ENCODE data around the gene CFC1B.
"Not testable (repeated sequence)": the region's sequence is repeated elsewhere in the genome, so short reads cannot be mapped to it uniquely, and the experiment has no call there.

Gene CFC1B

DNA sequence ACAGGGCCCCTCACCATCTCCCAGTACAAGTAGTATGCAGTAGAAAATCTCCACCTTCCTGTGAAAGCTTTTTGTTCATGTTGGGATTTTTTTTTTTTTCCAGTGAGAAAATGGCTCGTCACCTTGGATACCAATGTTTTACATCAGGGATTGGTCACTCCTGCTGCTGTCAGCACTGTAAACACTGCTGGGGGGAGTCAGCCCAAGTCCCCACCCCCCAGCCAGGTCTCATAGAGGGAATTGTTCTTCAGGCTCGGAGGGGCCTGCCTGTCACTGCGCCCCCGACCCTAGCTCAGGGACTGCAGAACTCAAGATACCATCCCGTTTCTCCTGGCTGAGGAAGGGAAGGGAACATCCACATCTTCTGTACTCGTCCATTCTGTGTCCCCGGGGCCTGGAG lies at the start of gene CFC1B:
Gene CFC1B (plus strand): TSS at position 231 of the 400 bp plus-strand sequence. CDS start 263 bp downstream, outside the sequence.
- H3K27ac ChIP-seq, H3K4me3 ChIP-seq: not testable (repeated sequence)

GRCh38 chr2:130491073-130491472 lies 29.9 kb upstream of the CFC1B start:
- H3K4me3 ChIP-seq, H3K27ac ChIP-seq: not testable (repeated sequence)

DNA sequence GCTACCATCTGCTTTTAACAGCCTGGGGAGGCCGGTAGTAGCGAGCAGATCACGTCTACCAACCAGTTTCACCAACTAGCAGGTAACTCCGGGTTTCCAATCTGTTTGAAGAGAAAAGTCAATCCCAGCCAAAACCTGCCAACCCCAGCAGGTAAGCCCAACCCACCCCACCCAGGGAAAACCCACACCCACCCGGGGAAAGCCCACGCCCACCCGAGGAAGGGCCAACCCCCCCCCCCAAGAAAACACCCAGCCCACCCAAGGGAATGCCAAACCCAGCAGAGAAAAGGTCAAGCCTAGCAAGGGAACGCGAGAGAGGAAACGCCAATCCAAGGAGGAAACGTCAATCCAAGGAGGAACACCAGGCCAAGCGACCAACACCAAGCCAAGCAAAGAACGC lies 11.8 kb upstream of the CFC1B start, which contains the start of gene POTEI:
Gene POTEI (minus strand): TSS at position 101 of the 400 bp plus-strand sequence. CDS start 93 bp downstream, at position 8.
- not testable (repeated sequence) for H3K27ac ChIP-seq, H3K4me3 ChIP-seq

GRCh38 chr2:130510807-130511746 lies 9.9 kb upstream of the CFC1B start:
- H3K4me3 ChIP-seq, H3K27ac ChIP-seq: not testable (repeated sequence)

DNA sequence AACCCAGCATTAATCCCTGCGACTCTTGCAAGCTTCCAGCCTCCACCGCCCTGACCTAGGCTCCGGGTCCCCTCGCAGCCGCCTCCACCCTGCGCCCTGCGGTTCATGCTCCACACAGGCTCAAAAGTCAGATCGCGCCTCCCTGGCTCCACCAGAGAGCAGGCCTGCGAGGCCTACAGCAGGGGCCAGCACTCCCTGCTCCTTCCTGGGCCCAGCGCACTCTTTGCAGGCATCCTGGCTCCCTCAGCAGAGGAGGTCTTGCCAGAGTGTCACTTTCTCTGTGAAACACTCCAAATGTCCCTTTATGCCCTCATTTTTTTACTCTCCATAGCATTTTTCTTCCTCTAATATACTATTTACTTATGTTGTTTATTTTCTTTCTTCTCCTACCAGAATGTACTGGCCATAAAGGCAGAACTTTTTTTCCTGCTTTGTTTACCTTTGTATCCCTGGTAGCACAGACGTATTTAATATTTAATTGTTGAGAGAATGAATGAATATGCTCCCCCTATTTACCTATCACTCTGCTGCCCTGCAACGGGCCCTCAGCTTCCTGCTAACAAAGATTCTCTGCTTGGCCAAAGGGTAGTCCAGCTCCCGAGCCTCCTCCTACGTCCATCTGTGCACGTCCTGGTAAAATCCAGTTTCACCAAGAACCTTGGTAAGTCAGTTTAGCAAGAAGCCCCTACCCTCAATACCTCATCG lies 9.1 kb upstream of the CFC1B start:
- H3K4me3 ChIP-seq: not testable (repeated sequence)

DNA sequence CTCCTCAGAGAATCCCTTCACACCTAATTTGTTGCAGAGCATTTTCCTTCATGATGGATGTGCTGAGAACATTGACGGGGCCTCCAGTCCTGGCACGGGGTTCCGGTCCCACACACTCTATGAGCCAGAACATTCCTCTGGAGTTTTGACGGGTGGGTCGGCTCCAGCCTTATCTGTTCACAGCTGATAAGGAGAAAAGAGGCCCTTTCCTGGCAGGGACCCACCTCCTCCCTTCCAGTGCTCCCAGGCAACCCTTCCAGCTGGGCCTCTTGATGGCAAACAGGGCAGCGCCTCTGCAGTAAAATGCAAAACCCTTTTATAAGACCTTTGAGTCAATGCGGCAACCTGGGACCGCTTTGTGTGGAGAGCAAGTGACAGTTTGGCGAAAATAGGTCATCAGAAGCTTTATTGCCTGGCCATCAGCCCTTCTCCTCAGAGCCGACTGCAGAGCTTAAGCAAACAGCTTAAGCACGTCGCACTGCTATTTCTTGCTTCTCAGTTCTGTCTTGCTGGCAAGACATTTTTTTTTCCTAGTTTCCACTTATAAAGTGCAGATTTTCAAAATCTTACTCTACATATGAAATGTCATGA lies 2.4 kb upstream of the CFC1B start:
- H3K4me3 ChIP-seq, H3K27ac ChIP-seq: not testable (repeated sequence)

More for the DNA sequence above, 9.1 kb upstream of the CFC1B start:
- not testable (repeated sequence) for H3K27ac ChIP-seq

DNA sequence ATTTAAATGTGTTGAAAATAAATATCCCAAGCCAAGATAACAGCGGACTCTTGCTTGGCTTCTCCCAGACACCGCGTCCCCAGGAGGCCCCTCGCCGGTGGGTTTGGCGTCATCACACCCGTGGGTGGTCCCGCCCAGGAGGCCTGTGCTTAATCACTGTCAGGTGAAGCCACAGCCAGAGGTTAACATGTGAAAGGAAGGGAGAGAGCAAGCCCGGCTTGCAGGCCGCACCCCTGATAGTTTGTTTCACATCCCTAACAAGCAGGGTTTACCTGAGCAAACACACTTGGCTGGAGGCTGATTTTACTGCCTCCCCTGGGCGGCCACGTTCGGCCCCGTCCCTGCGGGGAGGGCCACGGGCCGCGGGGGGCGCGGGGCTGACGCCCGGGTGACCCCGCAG lies 1.4 kb downstream of the CFC1B start:
- H3K4me3 ChIP-seq, H3K27ac ChIP-seq: not testable (repeated sequence)

DNA sequence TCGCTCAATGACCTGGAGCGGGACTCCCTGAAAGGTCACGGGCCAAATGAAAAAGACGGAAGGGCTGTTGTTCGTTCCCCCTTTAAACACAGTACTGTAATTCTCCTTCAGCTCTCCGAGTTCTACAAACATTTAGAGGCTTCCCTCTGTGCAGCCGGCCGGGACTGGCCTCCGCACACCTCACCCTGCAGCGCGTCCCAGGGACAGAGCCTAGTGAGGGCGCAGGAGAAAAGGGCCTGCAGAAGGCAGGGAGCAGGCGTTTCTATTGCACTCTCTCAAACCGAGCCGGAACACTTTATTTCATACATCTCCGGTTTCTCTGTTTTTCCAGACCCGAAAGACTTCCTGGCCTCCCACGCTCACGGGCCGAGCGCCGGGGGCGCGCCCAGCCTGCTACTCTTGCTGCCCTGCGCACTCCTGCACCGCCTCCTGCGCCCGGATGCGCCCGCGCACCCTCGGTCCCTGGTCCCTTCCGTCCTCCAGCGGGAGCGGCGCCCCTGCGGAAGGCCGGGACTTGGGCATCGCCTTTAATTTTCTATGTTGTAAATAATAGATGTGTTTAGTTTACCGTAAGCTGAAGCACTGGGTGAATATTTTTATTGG lies 6.4 kb downstream of the CFC1B start:
- H3K27ac ChIP-seq, H3K4me3 ChIP-seq: not testable (repeated sequence)

- H3K27ac ChIP-seq: not testable (repeated sequence)
Observed at GRCh38 chr2:130529545-130529944, 8.5 kb downstream of the CFC1B start.

GRCh38 chr2:130530212-130530611 lies 9.2 kb downstream of the CFC1B start:
- not testable (repeated sequence) for H3K27ac ChIP-seq, H3K4me3 ChIP-seq

More at GRCh38 chr2:130529545-130529944, 8.5 kb downstream of the CFC1B start:
- not testable (repeated sequence) for H3K4me3 ChIP-seq

GRCh38 chr2:130531225-130531624 lies 10.2 kb downstream of the CFC1B start:
- not testable (repeated sequence) for H3K4me3 ChIP-seq, H3K27ac ChIP-seq

DNA sequence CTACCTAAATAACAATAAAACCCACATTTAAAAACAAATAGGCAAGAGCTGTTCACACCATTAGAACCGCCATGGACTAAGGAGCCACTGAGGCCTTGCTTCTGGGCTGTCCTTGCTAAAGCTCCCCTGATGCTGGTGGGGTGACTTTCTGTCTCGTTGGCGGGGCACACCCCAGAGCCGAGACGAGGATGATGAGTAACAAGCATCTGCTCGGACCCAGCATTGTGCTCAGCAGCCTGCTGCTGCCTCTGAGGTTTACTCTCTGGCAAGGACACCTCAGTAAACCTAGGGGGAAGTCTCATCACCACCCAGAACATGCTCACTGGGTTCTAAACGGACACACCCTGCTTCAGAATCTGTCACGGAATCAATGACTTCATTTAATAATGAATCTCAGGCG lies 10.7 kb downstream of the CFC1B start:
- H3K27ac ChIP-seq, H3K4me3 ChIP-seq: not testable (repeated sequence)

- H3K4me3 ChIP-seq, H3K27ac ChIP-seq: not testable (repeated sequence)
Observed at GRCh38 chr2:130536654-130537053, 15.6 kb downstream of the CFC1B start.

DNA sequence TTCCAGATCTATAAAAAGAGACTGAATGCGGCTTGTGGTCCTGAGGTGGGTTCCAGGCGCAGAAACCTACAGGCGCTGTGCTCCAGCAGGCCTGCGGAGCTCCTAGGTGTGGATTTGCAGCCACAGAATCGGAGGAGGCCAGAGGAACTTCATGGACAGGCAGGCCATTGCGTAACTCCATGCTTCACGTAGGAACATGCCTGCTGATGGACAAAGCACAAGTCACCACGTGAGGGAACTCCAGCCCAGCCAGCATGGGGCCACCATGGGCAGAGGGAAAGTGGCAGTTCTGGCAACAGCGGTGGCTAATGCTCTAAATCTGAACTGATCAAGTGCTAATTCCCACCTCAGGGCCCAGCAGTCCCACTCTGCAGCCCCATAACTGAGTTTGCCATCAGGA lies 17.2 kb downstream of the CFC1B start:
- H3K27ac ChIP-seq: not testable (repeated sequence)

DNA sequence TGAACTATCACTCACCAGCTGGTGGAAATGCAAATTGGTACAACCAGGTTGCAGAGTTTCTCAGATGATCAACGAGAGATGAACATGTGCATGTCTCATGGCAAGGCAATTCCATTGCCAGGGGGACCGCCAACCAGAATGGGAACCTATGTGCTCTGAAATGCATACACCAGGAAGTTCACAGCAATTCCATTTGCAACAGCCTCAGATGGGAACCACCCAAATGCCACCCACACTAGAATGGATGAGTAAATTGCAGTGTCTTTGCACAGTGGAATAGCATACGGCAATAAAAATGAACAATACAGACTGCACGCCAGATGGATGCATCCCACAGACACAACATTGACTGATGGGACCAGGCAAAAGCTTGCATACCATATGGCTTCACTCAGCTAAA lies 21.8 kb downstream of the CFC1B start:
- not testable (repeated sequence) for H3K4me3 ChIP-seq, H3K27ac ChIP-seq

More for the DNA sequence above, 17.2 kb downstream of the CFC1B start:
- not testable (repeated sequence) for H3K4me3 ChIP-seq

GRCh38 chr2:130543785-130544528 lies 22.9 kb downstream of the CFC1B start:
- H3K4me3 ChIP-seq, H3K27ac ChIP-seq: not testable (repeated sequence)

DNA sequence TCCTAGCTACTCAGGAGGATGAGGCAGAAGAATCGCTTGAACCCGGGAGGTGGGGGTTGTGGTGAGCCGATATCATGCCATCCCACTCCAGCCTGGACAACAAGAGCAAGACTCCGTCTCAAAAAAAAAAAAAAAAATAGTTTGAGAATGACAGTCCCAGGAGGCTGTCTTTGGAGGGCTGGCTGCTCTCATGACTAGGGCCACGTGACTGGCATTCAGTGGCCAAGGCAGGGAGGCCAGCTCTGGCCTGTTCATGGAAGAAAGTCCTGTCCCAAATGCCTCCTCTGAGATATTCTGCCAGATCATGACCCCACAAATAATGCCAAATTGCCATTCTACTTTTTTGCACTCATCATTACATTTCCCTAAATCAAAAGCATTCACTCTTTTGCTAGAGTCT lies 24.0 kb downstream of the CFC1B start:
- H3K27ac ChIP-seq, H3K4me3 ChIP-seq: not testable (repeated sequence)

DNA sequence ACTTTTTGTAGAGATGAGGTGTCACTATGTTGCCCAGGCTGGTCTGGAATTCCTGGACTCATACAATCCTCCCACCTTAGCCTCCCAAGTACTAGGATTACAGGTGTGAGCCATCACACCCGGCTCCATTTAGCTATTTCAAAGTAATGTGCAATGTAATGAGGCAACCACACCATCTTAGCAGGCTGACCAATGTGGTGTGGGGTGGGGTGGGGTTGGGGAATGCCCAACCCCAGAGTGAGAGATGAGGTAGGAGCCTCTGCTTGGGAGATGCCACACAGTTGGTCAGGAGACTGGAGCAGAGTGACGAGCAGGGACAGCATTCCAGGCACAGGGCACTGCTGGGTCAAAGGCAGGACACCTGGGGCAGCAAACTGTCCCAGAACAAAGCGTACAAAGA lies 27.4 kb downstream of the CFC1B start:
- H3K4me3 ChIP-seq, H3K27ac ChIP-seq: not testable (repeated sequence)

DNA sequence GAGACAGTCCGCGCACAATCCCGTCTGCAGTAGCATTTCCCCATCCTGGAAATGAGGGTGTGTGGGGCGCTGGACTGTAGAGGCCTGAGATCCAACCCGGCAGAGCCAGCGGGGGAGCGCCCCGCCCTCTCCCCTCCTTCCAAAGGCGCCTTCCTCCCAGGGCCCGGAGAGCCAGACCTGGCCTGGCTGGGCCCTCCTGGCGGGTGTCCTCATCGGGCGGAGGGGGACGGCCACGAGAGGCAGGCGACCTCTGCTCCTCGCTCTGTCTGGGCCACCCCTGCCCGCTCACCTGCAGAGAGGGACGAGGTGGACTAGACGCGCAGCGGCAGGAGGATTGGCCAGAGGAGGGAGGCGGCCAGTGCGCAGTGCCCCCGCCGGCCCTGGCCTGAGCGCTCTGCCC lies 28.5 kb downstream of the CFC1B start:
- H3K4me3 ChIP-seq, H3K27ac ChIP-seq: not testable (repeated sequence)

All from skin epidermis (tissue), 12 donors.